ENCODE data around the gene DCST1.

GRCh38 chr1:155063550-155064110, 30.0 kb downstream of the DCST1 start, which contains the start of gene EFNA4:
- peak; percentile 79 for TF ChIP-seq POLR2AphosphoS5 (IDR thresholded peaks at IDR 0.05; ENCODE audit: insufficient read depth, low read depth, low read length)
- no peak for TF ChIP-seq GATA2 (IDR thresholded peaks at IDR 0.05; ENCODE audit: insufficient read depth, insufficient read length, low read depth, low read length)
